Measurements from ENCODE around the gene RASL11A.

The RASL11A gene

GRCh38 chr13:27258637-27259386, 11.8 kb upstream of the RASL11A start:
- peaks cover 81% of the 10 kb centered on the region for H3K4me1 Mint-ChIP-seq (ENCODE audit: low read depth)
- H3K4me3 Mint-ChIP-seq: no peak overlapping the region
- H3K27ac Mint-ChIP-seq: peak overlapping the region; percentile 65
- peaks cover 25% of the 10 kb centered on the region for H3K36me3 Mint-ChIP-seq
- H3K9me3 Mint-ChIP-seq (ENCODE audit: low read depth): no peaks in the 10 kb centered on the region
- no peaks in the 10 kb centered on the region for H3K27me3 Mint-ChIP-seq

GRCh38 chr13:27259831-27260230, 10.8 kb upstream of the RASL11A start:
- Mint-ChIP-seq H3K4me3 (no peak overlapping the region), H3K27me3 (no peaks in the 10 kb centered on the region), H3K9me3 (ENCODE audit: low read depth) (no peaks in the 10 kb centered on the region), H3K36me3 (peaks cover 19% of the 10 kb centered on the region), H3K27ac (peak overlapping the region; percentile 69), H3K4me1 (ENCODE audit: low read depth) (peaks cover 82% of the 10 kb centered on the region)

- Mint-ChIP-seq H3K36me3 (peaks cover 18% of the 10 kb centered on the region), H3K4me3 (peak overlapping the region; percentile 20), H3K9me3 (ENCODE audit: low read depth) (no peaks in the 10 kb centered on the region), H3K27ac (peak overlapping the region; percentile 79), H3K4me1 (ENCODE audit: low read depth) (peaks cover 75% of the 10 kb centered on the region), H3K27me3 (no peaks in the 10 kb centered on the region)
Observed at GRCh38 chr13:27261396-27261795, 9.2 kb upstream of the RASL11A start.

- peaks cover 9% of the 10 kb centered on the region for H3K36me3 Mint-ChIP-seq
- H3K9me3 Mint-ChIP-seq (ENCODE audit: low read depth): no peaks in the 10 kb centered on the region
- H3K27me3 Mint-ChIP-seq: no peaks in the 10 kb centered on the region
- H3K4me3 Mint-ChIP-seq: no peak overlapping the region
- peaks cover 72% of the 10 kb centered on the region for H3K4me1 Mint-ChIP-seq (ENCODE audit: low read depth)
- peak overlapping the region; percentile 30 for H3K27ac Mint-ChIP-seq
Observed at GRCh38 chr13:27263438-27263837, 7.2 kb upstream of the RASL11A start.

- peak overlapping the region; percentile 9 for H3K4me3 Mint-ChIP-seq
- H3K9me3 Mint-ChIP-seq (ENCODE audit: low read depth): no peaks in the 10 kb centered on the region
- H3K36me3 Mint-ChIP-seq: peaks cover 5% of the 10 kb centered on the region
- peaks cover 66% of the 10 kb centered on the region for H3K4me1 Mint-ChIP-seq (ENCODE audit: low read depth)
- peak overlapping the region; percentile 25 for H3K27ac Mint-ChIP-seq
- H3K27me3 Mint-ChIP-seq: no peaks in the 10 kb centered on the region
Observed at GRCh38 chr13:27264181-27264580, 6.4 kb upstream of the RASL11A start.

GRCh38 chr13:27264648-27265047, 6.0 kb upstream of the RASL11A start:
- Mint-ChIP-seq H3K27me3 (no peaks in the 10 kb centered on the region), H3K4me1 (ENCODE audit: low read depth) (peaks cover 61% of the 10 kb centered on the region), H3K36me3 (peaks cover 5% of the 10 kb centered on the region), H3K4me3 (no peak overlapping the region), H3K27ac (peak overlapping the region; percentile 25), H3K9me3 (ENCODE audit: low read depth) (no peaks in the 10 kb centered on the region)

GRCh38 chr13:27266917-27267316, 3.7 kb upstream of the RASL11A start:
- no peaks in the 10 kb centered on the region for H3K9me3 Mint-ChIP-seq (ENCODE audit: low read depth)
- H3K36me3 Mint-ChIP-seq: no peaks in the 10 kb centered on the region
- no peak overlapping the region for H3K27ac Mint-ChIP-seq
- peaks cover 50% of the 10 kb centered on the region for H3K4me1 Mint-ChIP-seq (ENCODE audit: low read depth)
- no peak overlapping the region for H3K4me3 Mint-ChIP-seq
- no peaks in the 10 kb centered on the region for H3K27me3 Mint-ChIP-seq

GRCh38 chr13:27267596-27267995, 3.0 kb upstream of the RASL11A start:
- Mint-ChIP-seq H3K27me3 (no peaks in the 10 kb centered on the region), H3K4me1 (ENCODE audit: low read depth) (peaks cover 48% of the 10 kb centered on the region), H3K27ac (no peak overlapping the region), H3K4me3 (no peak overlapping the region), H3K9me3 (ENCODE audit: low read depth) (no peaks in the 10 kb centered on the region), H3K36me3 (no peaks in the 10 kb centered on the region)

GRCh38 chr13:27269114-27269665, 1.4 kb upstream of the RASL11A start:
- H3K36me3 Mint-ChIP-seq: no peaks in the 10 kb centered on the region
- H3K9me3 Mint-ChIP-seq (ENCODE audit: low read depth): no peaks in the 10 kb centered on the region
- H3K4me3 Mint-ChIP-seq: peak overlapping the region; percentile 4

GRCh38 chr13:27271570-27272096, 1.0 kb downstream of the RASL11A start:
- Mint-ChIP-seq H3K27ac (peak overlapping the region; percentile 46), H3K27me3 (no peaks in the 10 kb centered on the region), H3K9me3 (ENCODE audit: low read depth) (no peaks in the 10 kb centered on the region), H3K4me1 (ENCODE audit: low read depth) (peaks cover 23% of the 10 kb centered on the region), H3K36me3 (no peaks in the 10 kb centered on the region), H3K4me3 (peak overlapping the region; percentile 93)

More at GRCh38 chr13:27269114-27269665, 1.4 kb upstream of the RASL11A start:
- no peak overlapping the region for H3K27ac Mint-ChIP-seq
- H3K4me1 Mint-ChIP-seq (ENCODE audit: low read depth): peaks cover 35% of the 10 kb centered on the region
- no peaks in the 10 kb centered on the region for H3K27me3 Mint-ChIP-seq

- H3K36me3 Mint-ChIP-seq: no peaks in the 10 kb centered on the region
- H3K9me3 Mint-ChIP-seq (ENCODE audit: low read depth): no peaks in the 10 kb centered on the region
- peaks cover 1% of the 10 kb centered on the region for H3K27me3 Mint-ChIP-seq
- H3K4me3 Mint-ChIP-seq: no peak overlapping the region
- H3K4me1 Mint-ChIP-seq (ENCODE audit: low read depth): peaks cover 14% of the 10 kb centered on the region
- H3K27ac Mint-ChIP-seq: no peak overlapping the region
Observed at GRCh38 chr13:27273658-27274425, 3.2 kb downstream of the RASL11A start.

GRCh38 chr13:27274631-27275030, 4.0 kb downstream of the RASL11A start:
- H3K36me3 Mint-ChIP-seq: no peaks in the 10 kb centered on the region
- no peak overlapping the region for H3K27ac Mint-ChIP-seq
- no peaks in the 10 kb centered on the region for H3K9me3 Mint-ChIP-seq (ENCODE audit: low read depth)
- H3K4me1 Mint-ChIP-seq (ENCODE audit: low read depth): peaks cover 14% of the 10 kb centered on the region
- H3K27me3 Mint-ChIP-seq: peaks cover 1% of the 10 kb centered on the region
- no peak overlapping the region for H3K4me3 Mint-ChIP-seq

- H3K27me3 Mint-ChIP-seq: peaks cover 1% of the 10 kb centered on the region
- no peaks in the 10 kb centered on the region for H3K36me3 Mint-ChIP-seq
- H3K9me3 Mint-ChIP-seq (ENCODE audit: low read depth): no peaks in the 10 kb centered on the region
- no peak overlapping the region for H3K27ac Mint-ChIP-seq
- no peak overlapping the region for H3K4me3 Mint-ChIP-seq
- peaks cover 9% of the 10 kb centered on the region for H3K4me1 Mint-ChIP-seq (ENCODE audit: low read depth)
Observed at GRCh38 chr13:27276188-27276587, 5.6 kb downstream of the RASL11A start.

GRCh38 chr13:27279506-27279905, 8.9 kb downstream of the RASL11A start:
- no peaks in the 10 kb centered on the region for H3K4me1 Mint-ChIP-seq (ENCODE audit: low read depth)
- H3K4me3 Mint-ChIP-seq: no peak overlapping the region
- peaks cover 1% of the 10 kb centered on the region for H3K27me3 Mint-ChIP-seq
- H3K27ac Mint-ChIP-seq: no peak overlapping the region
- no peaks in the 10 kb centered on the region for H3K9me3 Mint-ChIP-seq (ENCODE audit: low read depth)
- no peaks in the 10 kb centered on the region for H3K36me3 Mint-ChIP-seq
